Panc1 (cell line): Measurements from ENCODE around the gene NANOS2. TPM values are rescaled to one million over a fixed set of nuclear protein-coding genes. Genes with fewer than 3 reads are reported as not detected.

Source experiments
- ATAC-seq: fragments of 200-7000 bp; cut with Tn5 transposase; 2 replicates; pipeline ENCODE4 v1.9.1; 2020; ENCODE audit warnings: mild to moderate bottlenecking, moderate library complexity
- BruUV-seq: library from RNA; stranded (reverse); fragments of 400-500 nt; replicated peaks from 2 replicates; lab custom pipeline; 2021; lab: Mats Ljungman, UMichigan
- CTCF ChIA-PET: fragments of 300-600 bp; sonication (Branson Sonifier 250); formaldehyde crosslinking; loops from one replicate; lab custom pipeline; 2022; ENCODE audit warnings: antibody characterized with exemption; lab: Charles Lee
- POLR2A ChIA-PET: fragments of 300-600 bp; sonication (Branson Sonifier 250); formaldehyde crosslinking; loops from one replicate; lab custom pipeline; 2022; ENCODE audit warnings: antibody characterized with exemption; lab: Charles Lee
- DNase-seq: peaks from one replicate; pipeline ENCODE4 v3.0.0-alpha.2; 2010; ENCODE audit warnings: low read depth, low spot score
- H3K27ac ChIP-seq: 2 replicates; pipeline ENCODE4 v1.5.1; 2011; ENCODE audit warnings: mild to moderate bottlenecking, low read length, inconsistent platforms
- H3K27me3 ChIP-seq: fragments of 200-500 bp; sonication (Bioruptor generic); 2 replicates; pipeline ENCODE4 v1.6.0; 2014; ENCODE audit warnings: low read length, inconsistent platforms; ENCODE audit not compliant: control insufficient read depth, insufficient read depth
- H3K36me3 ChIP-seq: fragments of 200-500 bp; sonication (Bioruptor generic); 2 replicates; pipeline ENCODE4 v1.5.1; 2014; ENCODE audit warnings: inconsistent platforms, mild to moderate bottlenecking, low read length, moderate library complexity; ENCODE audit not compliant: control insufficient read depth, insufficient read depth
- H3K4me1 ChIP-seq: 2 replicates; pipeline ENCODE4 v1.5.1; 2011; ENCODE audit warnings: inconsistent platforms, mild to moderate bottlenecking, low read length, moderate library complexity; ENCODE audit not compliant: control insufficient read depth, insufficient read depth
- H3K4me3 ChIP-seq, 2 experiments: 2 replicates each; pipeline ENCODE4 v1.5.1; 2011 to 2012; ENCODE audit warnings: low read depth in 2 of 2, low read length in 2 of 2, mild to moderate bottlenecking in 2 of 2, inconsistent platforms in 1 of 2, moderate library complexity in 1 of 2
- H3K9me3 ChIP-seq: fragments of 200-500 bp; sonication (Bioruptor generic); 2 replicates; pipeline ENCODE4 v1.5.1; 2014; ENCODE audit warnings: low read depth, mild to moderate bottlenecking, inconsistent platforms, low read length, moderate library complexity; ENCODE audit not compliant: control insufficient read depth, insufficient read depth
- CTCF ChIP-seq: fragments of 450-650 bp; IDR thresholded peaks from 2 replicates; pipeline ENCODE4 v1.5.1; 2017; ENCODE audit warnings: mild to moderate bottlenecking
- POLR2AphosphoS5 ChIP-seq: IDR thresholded peaks from 2 replicates; pipeline ENCODE4 v1.6.1; 2012; ENCODE audit warnings: mild to moderate bottlenecking, low read depth, low read length, moderate library complexity
- REST ChIP-seq, 2 experiments: IDR thresholded peaks; 2 replicates each; pipeline ENCODE4 v1.6.1; 2011 to 2012; ENCODE audit warnings: low read depth in 2 of 2, control low read depth in 1 of 2, low read length in 1 of 2, mild to moderate bottlenecking in 1 of 2, moderate library complexity in 1 of 2; ENCODE audit not compliant: insufficient read depth in 1 of 2
- SIN3A ChIP-seq: IDR thresholded peaks from 2 replicates; pipeline ENCODE4 v1.6.1; 2012; ENCODE audit warnings: low read depth, mild to moderate bottlenecking, low read length, moderate library complexity, borderline replicate concordance; ENCODE audit not compliant: insufficient read depth
- TCF7L2 ChIP-seq: IDR thresholded peaks from 2 replicates; pipeline ENCODE4 v1.6.1; 2011; ENCODE audit warnings: mild to moderate bottlenecking, low read depth, low read length, inconsistent platforms
- in situ Hi-C: cut with HindIII; loops from 2 replicates; pipeline ENCODE4 v1.10.0; 2016; ENCODE audit warnings: low sequenced_read_pairs, low pct_unique_long_range_greater_than_20kb
- intact Hi-C: fragments of 100-400 bp; cut with micrococcal nuclease; formaldehyde crosslinking; loops from one replicate; pipeline ENCODE4 v1.10.0; 2022; ENCODE audit not compliant: unreplicated experiment
- total RNA-seq: library from RNA; stranded (reverse); gene quantifications from one replicate; pipeline ENCODE4 v1.2.1, GENCODE V29; 2021; ENCODE audit not compliant: unreplicated experiment

NANOS2 gene
- total RNA-seq, 1 experiment from 2014 or later, result not detected

- POLR2A ChIA-PET, result no interaction called here
- Histone ChIP-seq H3K4me3 (no peak overlapping the region), H3K9me3 (no peaks in the 10 kb centered on the region), H3K27me3 (no peaks in the 10 kb centered on the region), H3K4me1 (no peaks in the 10 kb centered on the region), H3K36me3 (no peaks in the 10 kb centered on the region), H3K27ac (no peak overlapping the region)
- BruUV-seq, result no TSS peak
- DNase-seq (no peak), ATAC-seq (no peak)
- CTCF ChIA-PET, result no interaction called here
- TF ChIP-seq CTCF, result no peak
- no peak for TF ChIP-seq POLR2AphosphoS5
- TF ChIP-seq REST (IDR thresholded peaks at IDR 0.05; ENCODE audit: insufficient read depth in 1 of 2, low read depth in 2 of 2, low read length in 1 of 2), result no peak
- no peak for TF ChIP-seq SIN3A
- no peak for TF ChIP-seq TCF7L2
- intact Hi-C loops (no loop called here), in situ Hi-C loops (no loop called here)
These were observed 39.1 kb upstream of the NANOS2 start for GRCh38 chr19:45953676-45954075.

- ChIA-PET CTCF (no interaction called here), POLR2A (no interaction called here)
- no peak for ATAC-seq
- no peaks in the 10 kb centered on the region for H3K9me3 ChIP-seq
- in situ Hi-C loops (no loop called here), intact Hi-C loops (no loop called here)
- TF ChIP-seq POLR2AphosphoS5 (no peak), SIN3A (no peak), CTCF (no peak), REST (IDR thresholded peaks at IDR 0.05; ENCODE audit: insufficient read depth in 1 of 2, low read depth in 2 of 2, low read length in 1 of 2) (peak; percentile 95 to 96), TCF7L2 (no peak)
- no TSS peak for BruUV-seq
- no peaks in the 10 kb centered on the region for H3K36me3 ChIP-seq
- H3K4me3 ChIP-seq, result no peak overlapping the region
- H3K27me3 ChIP-seq, result no peaks in the 10 kb centered on the region
- H3K4me1 ChIP-seq, result no peaks in the 10 kb centered on the region
- H3K27ac ChIP-seq, result no peak overlapping the region
- no peak for DNase-seq
These were observed 38.3 kb upstream of the NANOS2 start for GRCh38 chr19:45952686-45953505.
